BE2C (cell line): Measurements from ENCODE around the gene ADAM19.

Source experiments
- DNase-seq: peaks from one replicate; pipeline ENCODE4 v3.0.0-alpha.2; 2020
- H3K27me3 ChIP-seq: fragments of 250-450 bp; sonication (Bioruptor Pico); 2 replicates; pipeline ENCODE4 v1.5.1; 2020; ENCODE audit warnings: mild to moderate bottlenecking
- H3K36me3 ChIP-seq: fragments of 250-450 bp; sonication (Bioruptor Pico); 2 replicates; pipeline ENCODE4 v1.5.1; 2020; ENCODE audit warnings: mild to moderate bottlenecking
- H3K4me1 ChIP-seq: fragments of 250-450 bp; sonication (Bioruptor Pico); 2 replicates; pipeline ENCODE4 v1.5.1; 2020
- H3K4me3 ChIP-seq: 2 replicates; pipeline ENCODE4 v1.5.1; 2011; ENCODE audit warnings: low read depth, low read length
- H3K9me3 ChIP-seq: fragments of 250-450 bp; sonication (Bioruptor Pico); 2 replicates; pipeline ENCODE4 v1.5.1; 2020
- CTCF ChIP-seq: IDR thresholded peaks from 2 replicates; pipeline ENCODE4 v1.5.1; 2012; ENCODE audit warnings: mild to moderate bottlenecking, low read depth, low read length

Gene ADAM19

GRCh38 chr5:157509587-157509986 lies 66.0 kb downstream of the ADAM19 start:
- TF ChIP-seq CTCF: no peak
- DNase-seq: no peak
- Histone ChIP-seq H3K9me3 (no peaks in the 10 kb centered on the region), H3K27me3 (0 out of 2 replicates have a peak, but pooled peaks cover 4% of the 10 kb centered on the region), H3K4me3 (no peak overlapping the region), H3K36me3 (no peaks in the 10 kb centered on the region), H3K4me1 (no peaks in the 10 kb centered on the region)

GRCh38 chr5:157509093-157509492 lies 66.5 kb downstream of the ADAM19 start:
- H3K4me3 ChIP-seq: no peak overlapping the region
- H3K4me1 ChIP-seq: no peaks in the 10 kb centered on the region
- H3K36me3 ChIP-seq: no peaks in the 10 kb centered on the region
- no peak for TF ChIP-seq CTCF
- DNase-seq: no peak
- H3K27me3 ChIP-seq: 0 out of 2 replicates have a peak, but pooled peaks cover 4% of the 10 kb centered on the region
- no peaks in the 10 kb centered on the region for H3K9me3 ChIP-seq

GRCh38 chr5:157506981-157507780 lies 68.4 kb downstream of the ADAM19 start:
- TF ChIP-seq CTCF: no peak
- Histone ChIP-seq H3K36me3 (no peaks in the 10 kb centered on the region), H3K4me1 (no peaks in the 10 kb centered on the region), H3K27me3 (0 out of 2 replicates have a peak, but pooled peaks cover 4% of the 10 kb centered on the region), H3K9me3 (no peaks in the 10 kb centered on the region), H3K4me3 (no peak overlapping the region)
- no peak for DNase-seq

- H3K4me3 ChIP-seq: no peak overlapping the region
- H3K9me3 ChIP-seq: no peaks in the 10 kb centered on the region
- DNase-seq: no peak
- 0 out of 2 replicates have a peak, but pooled peaks cover 4% of the 10 kb centered on the region for H3K27me3 ChIP-seq
- no peaks in the 10 kb centered on the region for H3K4me1 ChIP-seq
- H3K36me3 ChIP-seq: no peaks in the 10 kb centered on the region
- no peak for TF ChIP-seq CTCF
These were observed 69.4 kb downstream of the ADAM19 start for GRCh38 chr5:157506066-157506590.

GRCh38 chr5:157505496-157505895 lies 70.1 kb downstream of the ADAM19 start:
- no peak for DNase-seq
- Histone ChIP-seq H3K9me3 (no peaks in the 10 kb centered on the region), H3K4me1 (no peaks in the 10 kb centered on the region), H3K36me3 (no peaks in the 10 kb centered on the region), H3K27me3 (0 out of 2 replicates have a peak, but pooled peaks cover 4% of the 10 kb centered on the region), H3K4me3 (no peak overlapping the region)
- TF ChIP-seq CTCF: no peak

GRCh38 chr5:157504053-157504452 lies 71.5 kb downstream of the ADAM19 start:
- no peak for TF ChIP-seq CTCF
- H3K4me3 ChIP-seq: no peak overlapping the region
- H3K36me3 ChIP-seq: no peaks in the 10 kb centered on the region

More at GRCh38 chr5:157504053-157504452, 71.5 kb downstream of the ADAM19 start:
- Histone ChIP-seq H3K27me3 (0 out of 2 replicates have a peak, but pooled peaks cover 4% of the 10 kb centered on the region), H3K4me1 (no peaks in the 10 kb centered on the region; the same call in 1 of the 2 replicates), H3K9me3 (no peaks in the 10 kb centered on the region)
- no peak for DNase-seq
